ENCODE results near the gene EBF3. TPM values are rescaled to one million over a fixed set of nuclear protein-coding genes. Genes with fewer than 3 reads are reported as not detected.

EBF3 gene
- total RNA-seq, 1 donor from 2014 or later = not detected

DNA sequence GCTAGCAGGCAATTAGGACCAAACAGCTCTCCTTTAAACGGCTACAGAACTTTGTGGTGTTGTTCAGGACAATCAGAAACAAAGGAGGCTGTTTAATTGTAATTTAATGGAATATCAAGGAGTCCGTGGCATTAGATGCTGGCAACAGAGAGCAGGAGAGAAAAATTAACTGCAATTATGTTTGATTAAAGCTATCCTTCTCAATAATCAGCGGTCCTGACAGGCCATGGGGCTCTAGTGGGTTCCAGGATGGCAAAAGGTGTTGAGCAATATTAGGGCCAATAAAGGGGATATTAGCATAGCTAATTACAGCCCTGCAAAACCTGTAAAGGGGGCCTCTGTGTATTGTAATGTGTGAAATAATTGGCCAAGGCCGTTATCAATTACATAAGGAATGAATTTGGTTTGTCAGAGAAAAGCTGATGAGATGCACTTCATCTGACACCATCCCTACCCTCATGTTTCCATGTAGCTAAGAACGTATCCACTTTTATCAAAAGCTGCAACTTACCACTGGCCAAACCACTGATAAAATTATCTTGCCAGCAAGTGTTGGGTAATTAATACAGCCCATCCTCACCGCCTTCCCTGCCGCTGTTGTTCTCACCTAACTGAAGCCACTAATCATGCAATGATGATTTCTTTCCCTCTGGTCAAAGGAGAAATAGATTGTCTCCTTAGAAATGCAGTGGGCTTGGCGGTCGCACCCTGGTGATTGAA is 81.6 kb downstream of the EBF3 start:
- Mint-ChIP-seq H3K27ac (ENCODE audit: unreplicated experiment) (no peak overlapping the region), H3K9me3 (ENCODE audit: low read depth) (no peaks in the 10 kb centered on the region), H3K36me3 (ENCODE audit: low read depth) (no peaks in the 10 kb centered on the region), H3K4me1 (ENCODE audit: low read depth) (no peaks in the 10 kb centered on the region), H3K27me3 (ENCODE audit: low read depth) (peaks cover 5% of the 10 kb centered on the region), H3K4me3 (ENCODE audit: unreplicated experiment) (no peak overlapping the region)
- TF ChIP-seq, protein P1, sequence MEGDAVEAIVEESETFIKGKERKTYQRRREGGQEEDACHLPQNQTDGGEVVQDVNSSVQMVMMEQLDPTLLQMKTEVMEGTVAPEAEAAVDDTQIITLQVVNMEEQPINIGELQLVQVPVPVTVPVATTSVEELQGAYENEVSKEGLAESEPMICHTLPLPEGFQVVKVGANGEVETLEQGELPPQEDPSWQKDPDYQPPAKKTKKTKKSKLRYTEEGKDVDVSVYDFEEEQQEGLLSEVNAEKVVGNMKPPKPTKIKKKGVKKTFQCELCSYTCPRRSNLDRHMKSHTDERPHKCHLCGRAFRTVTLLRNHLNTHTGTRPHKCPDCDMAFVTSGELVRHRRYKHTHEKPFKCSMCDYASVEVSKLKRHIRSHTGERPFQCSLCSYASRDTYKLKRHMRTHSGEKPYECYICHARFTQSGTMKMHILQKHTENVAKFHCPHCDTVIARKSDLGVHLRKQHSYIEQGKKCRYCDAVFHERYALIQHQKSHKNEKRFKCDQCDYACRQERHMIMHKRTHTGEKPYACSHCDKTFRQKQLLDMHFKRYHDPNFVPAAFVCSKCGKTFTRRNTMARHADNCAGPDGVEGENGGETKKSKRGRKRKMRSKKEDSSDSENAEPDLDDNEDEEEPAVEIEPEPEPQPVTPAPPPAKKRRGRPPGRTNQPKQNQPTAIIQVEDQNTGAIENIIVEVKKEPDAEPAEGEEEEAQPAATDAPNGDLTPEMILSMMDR (IDR thresholded peaks at IDR 0.05) = no peak
- DNase-seq (ENCODE audit: low spot score) = no peak

DNA sequence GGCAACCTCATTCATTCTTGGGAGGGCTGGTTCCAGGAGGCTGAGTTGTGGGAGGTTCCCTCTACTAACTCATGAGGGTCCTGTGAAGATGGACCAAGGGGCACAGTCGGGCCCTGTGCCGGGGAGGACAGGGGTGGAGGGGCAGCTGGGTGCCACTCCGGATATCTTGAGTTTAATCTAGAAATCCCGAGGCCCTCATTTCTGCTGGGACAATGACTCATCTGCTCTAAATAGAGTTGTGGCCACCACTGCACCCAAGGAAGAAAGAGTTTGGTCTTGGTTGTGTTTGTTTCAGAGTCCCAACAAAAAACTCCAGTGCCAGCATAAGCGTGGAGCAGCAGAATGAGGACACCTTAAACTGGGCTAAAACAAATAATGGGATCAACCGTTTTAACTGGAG is 82.4 kb downstream of the EBF3 start:
- Mint-ChIP-seq H3K27me3 (ENCODE audit: low read depth) (peaks cover 4% of the 10 kb centered on the region), H3K36me3 (ENCODE audit: low read depth) (no peaks in the 10 kb centered on the region), H3K4me3 (ENCODE audit: unreplicated experiment) (no peak overlapping the region), H3K4me1 (ENCODE audit: low read depth) (no peaks in the 10 kb centered on the region), H3K27ac (ENCODE audit: unreplicated experiment) (no peak overlapping the region), H3K9me3 (ENCODE audit: low read depth) (no peaks in the 10 kb centered on the region)
- TF ChIP-seq, protein P1 (IDR thresholded peaks at IDR 0.05) = no peak
- no peak for DNase-seq (ENCODE audit: low spot score)

DNA sequence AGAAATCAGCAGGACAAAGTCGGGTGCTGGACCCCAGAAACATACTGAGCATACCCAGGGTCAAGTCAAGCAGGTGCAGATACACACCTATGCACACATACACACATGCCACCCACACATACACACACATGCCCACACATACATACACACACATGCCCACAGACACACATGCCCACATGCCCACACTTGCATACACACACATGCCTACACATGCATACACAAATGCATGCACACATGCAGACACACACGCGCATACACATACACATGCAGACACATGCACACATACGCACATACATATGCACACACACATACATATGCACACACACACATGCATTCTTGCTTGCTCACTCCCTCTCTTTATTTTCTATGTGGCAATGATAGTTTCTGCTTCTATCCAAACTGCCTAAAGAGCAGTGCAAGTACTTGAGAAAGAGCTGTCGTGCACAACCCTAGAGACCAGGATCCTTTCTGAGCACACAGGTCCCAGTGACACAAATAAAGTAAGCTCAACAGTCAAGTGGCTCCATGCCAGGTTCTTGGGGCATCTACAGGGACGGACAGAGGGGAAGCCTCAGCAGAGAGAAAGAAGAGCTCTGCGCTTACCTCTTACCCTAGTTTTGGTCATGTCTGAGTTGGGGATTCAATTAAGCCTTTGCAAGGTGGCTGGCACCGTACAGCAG is 83.7 kb downstream of the EBF3 start:
- DNase-seq (ENCODE audit: low spot score) = no peak
- H3K9me3 Mint-ChIP-seq (ENCODE audit: low read depth) = no peaks in the 10 kb centered on the region
- H3K4me1 Mint-ChIP-seq (ENCODE audit: low read depth) = no peaks in the 10 kb centered on the region
- TF ChIP-seq, protein P1 (IDR thresholded peaks at IDR 0.05) = no peak
- no peak overlapping the region for H3K4me3 Mint-ChIP-seq (ENCODE audit: unreplicated experiment)
- H3K27ac Mint-ChIP-seq (ENCODE audit: unreplicated experiment) = no peak overlapping the region
- no peaks in the 10 kb centered on the region for H3K36me3 Mint-ChIP-seq (ENCODE audit: low read depth)
- H3K27me3 Mint-ChIP-seq (ENCODE audit: low read depth) = peaks cover 3% of the 10 kb centered on the region

DNA sequence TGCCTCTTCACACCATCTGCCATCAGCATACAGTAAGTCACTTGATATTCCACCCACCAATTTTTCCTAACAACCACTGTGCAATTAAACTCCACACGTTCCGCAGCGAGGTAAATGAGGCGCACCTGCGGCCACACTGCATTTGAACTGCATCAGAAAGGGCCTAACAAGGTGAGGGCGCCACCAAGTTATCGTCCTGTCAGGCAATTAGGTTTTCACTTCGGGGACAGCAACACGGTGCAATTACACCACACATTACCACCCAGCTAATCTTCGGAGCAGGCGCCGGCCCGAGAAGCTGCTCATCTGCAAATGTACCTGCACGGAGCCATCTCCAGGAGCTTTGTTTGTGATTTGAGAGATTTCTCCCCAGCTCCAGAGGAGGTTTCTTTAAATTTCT is 84.4 kb downstream of the EBF3 start:
- H3K4me1 Mint-ChIP-seq (ENCODE audit: low read depth) = no peaks in the 10 kb centered on the region
- DNase-seq (ENCODE audit: low spot score) = no peak
- H3K27ac Mint-ChIP-seq (ENCODE audit: unreplicated experiment) = no peak overlapping the region
- TF ChIP-seq, protein P1 (IDR thresholded peaks at IDR 0.05) = no peak
- H3K4me3 Mint-ChIP-seq (ENCODE audit: unreplicated experiment) = no peak overlapping the region
- no peaks in the 10 kb centered on the region for H3K9me3 Mint-ChIP-seq (ENCODE audit: low read depth)
- H3K27me3 Mint-ChIP-seq (ENCODE audit: low read depth) = peaks cover 3% of the 10 kb centered on the region
- no peaks in the 10 kb centered on the region for H3K36me3 Mint-ChIP-seq (ENCODE audit: low read depth)

DNA sequence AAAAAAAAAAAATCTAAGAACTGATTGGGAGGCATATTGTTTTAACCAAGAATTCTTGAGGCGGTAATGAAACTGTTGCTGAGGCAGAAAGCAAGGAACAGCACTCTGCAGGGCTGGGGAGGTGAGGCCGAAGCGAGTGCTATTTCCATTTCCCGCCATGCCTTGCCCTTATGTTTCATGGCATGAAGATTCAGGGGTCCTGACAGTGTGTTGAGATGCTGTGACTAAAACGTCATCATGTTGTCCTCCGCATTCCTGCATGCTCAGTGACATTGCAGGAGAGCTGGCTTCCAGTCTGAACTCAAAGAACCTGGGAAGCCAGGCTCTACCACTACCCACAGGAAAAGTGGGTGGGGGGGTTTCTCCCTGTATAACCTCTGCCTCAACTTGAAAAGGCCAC is 85.2 kb downstream of the EBF3 start:
- H3K27me3 Mint-ChIP-seq (ENCODE audit: low read depth) = peaks cover 3% of the 10 kb centered on the region
- no peak overlapping the region for H3K27ac Mint-ChIP-seq (ENCODE audit: unreplicated experiment)

More for the DNA sequence above, 85.2 kb downstream of the EBF3 start:
- Mint-ChIP-seq H3K4me3 (ENCODE audit: unreplicated experiment) (no peak overlapping the region), H3K4me1 (ENCODE audit: low read depth) (no peaks in the 10 kb centered on the region), H3K9me3 (ENCODE audit: low read depth) (no peaks in the 10 kb centered on the region), H3K36me3 (ENCODE audit: low read depth) (no peaks in the 10 kb centered on the region)
- DNase-seq (ENCODE audit: low spot score) = no peak
- TF ChIP-seq, protein P1 (IDR thresholded peaks at IDR 0.05) = no peak

All from chondrocyte (in vitro differentiated cells).